NB4 (cell line): ENCODE results near the gene WLS.

Experiments used
- MYC ChIP-seq: IDR thresholded peaks from 2 replicates; pipeline ENCODE4 v1.6.1; 2011; ENCODE audit warnings: low read depth, low read length
- POLR2A ChIP-seq: IDR thresholded peaks from 2 replicates; pipeline ENCODE4 v1.6.1; 2011; ENCODE audit warnings: mild to moderate bottlenecking; ENCODE audit not compliant: insufficient read length; ENCODE audit errors: extremely low read depth
- TF ChIP-seq, protein P1 (sequence below): IDR thresholded peaks from one replicate; pipeline ENCODE4 v1.5.1; 2012; ENCODE audit warnings: low read depth, low read length
- TF ChIP-seq, protein P2 (sequence below): IDR thresholded peaks from 2 replicates; pipeline ENCODE4 v1.6.1; 2011; ENCODE audit warnings: low read depth, low read length

- TF ChIP-seq, protein P1, sequence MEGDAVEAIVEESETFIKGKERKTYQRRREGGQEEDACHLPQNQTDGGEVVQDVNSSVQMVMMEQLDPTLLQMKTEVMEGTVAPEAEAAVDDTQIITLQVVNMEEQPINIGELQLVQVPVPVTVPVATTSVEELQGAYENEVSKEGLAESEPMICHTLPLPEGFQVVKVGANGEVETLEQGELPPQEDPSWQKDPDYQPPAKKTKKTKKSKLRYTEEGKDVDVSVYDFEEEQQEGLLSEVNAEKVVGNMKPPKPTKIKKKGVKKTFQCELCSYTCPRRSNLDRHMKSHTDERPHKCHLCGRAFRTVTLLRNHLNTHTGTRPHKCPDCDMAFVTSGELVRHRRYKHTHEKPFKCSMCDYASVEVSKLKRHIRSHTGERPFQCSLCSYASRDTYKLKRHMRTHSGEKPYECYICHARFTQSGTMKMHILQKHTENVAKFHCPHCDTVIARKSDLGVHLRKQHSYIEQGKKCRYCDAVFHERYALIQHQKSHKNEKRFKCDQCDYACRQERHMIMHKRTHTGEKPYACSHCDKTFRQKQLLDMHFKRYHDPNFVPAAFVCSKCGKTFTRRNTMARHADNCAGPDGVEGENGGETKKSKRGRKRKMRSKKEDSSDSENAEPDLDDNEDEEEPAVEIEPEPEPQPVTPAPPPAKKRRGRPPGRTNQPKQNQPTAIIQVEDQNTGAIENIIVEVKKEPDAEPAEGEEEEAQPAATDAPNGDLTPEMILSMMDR = no peak
- TF ChIP-seq POLR2A (no peak), MYC (no peak)
- TF ChIP-seq, protein P2, sequence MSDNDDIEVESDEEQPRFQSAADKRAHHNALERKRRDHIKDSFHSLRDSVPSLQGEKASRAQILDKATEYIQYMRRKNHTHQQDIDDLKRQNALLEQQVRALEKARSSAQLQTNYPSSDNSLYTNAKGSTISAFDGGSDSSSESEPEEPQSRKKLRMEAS = no peak
Measured at GRCh38 chr1:68255301-68255700, 23.0 kb upstream of the WLS start.
